Stimulated activated CD4-positive, alpha-beta T cell treated with anti-CD3 and anti-CD28 coated beads, Interleukin-2, amount 100 ng/mL, for 4 hours (primary cell): ENCODE results near the gene TMEM181.
"Not testable (repeated sequence)": the region's sequence is repeated elsewhere in the genome, so short reads cannot be mapped to it uniquely, and the experiment has no call there.

ENCODE experiments used
- DNase-seq: peaks from one replicate; pipeline ENCODE4 v3.0.0-alpha.2; 2020; ENCODE audit warnings: low read depth

The TMEM181 gene

DNA sequence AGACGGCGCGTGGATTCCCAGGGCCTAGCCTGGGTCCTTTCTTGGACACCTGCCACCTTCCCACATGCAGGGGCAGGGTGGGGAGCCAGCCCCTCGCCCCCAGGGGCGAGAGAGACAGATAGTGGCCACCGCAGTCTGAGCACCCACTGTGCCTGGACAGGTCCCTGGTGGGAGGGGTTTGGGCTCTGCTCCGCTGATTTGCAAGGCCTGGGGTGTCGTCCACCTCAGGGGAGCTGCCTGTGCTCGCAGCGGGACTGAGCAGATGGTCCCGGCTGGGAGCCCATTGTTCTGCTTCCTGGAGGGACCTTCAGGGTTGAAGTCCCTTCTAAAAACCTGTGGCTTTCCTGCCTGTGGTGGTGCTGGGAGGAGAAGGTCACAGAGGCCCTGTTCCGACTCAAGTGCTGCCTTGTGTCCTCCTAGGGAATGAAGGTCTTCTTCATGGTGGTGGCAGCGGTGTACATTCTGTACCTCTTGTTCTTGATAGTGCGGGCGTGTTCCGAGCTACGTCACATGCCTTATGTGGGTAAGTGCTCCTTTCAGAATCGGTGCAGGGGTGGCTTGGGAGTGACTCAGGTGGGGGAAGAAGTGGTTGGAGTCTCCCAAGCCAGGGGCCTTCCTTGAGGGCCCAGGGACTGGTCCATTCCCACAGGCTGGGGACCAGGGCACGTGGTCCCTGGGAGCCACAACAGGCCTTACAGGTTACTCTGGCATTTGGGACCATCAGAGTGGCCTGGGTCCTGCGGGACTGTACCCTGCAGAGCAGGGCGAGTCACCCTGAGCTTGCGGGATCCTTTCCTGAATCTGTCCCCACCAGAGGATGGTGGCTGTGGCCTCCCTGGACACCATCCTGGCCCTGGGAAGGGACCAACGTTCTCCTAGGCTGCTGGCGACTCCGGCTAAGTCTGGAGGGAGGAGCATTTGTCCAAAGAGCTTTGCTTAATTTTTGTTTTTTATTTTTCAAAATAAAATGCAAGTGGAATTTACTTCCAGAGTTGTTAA lies 65.1 kb downstream of the TMEM181 start:
- no peak for DNase-seq

DNA sequence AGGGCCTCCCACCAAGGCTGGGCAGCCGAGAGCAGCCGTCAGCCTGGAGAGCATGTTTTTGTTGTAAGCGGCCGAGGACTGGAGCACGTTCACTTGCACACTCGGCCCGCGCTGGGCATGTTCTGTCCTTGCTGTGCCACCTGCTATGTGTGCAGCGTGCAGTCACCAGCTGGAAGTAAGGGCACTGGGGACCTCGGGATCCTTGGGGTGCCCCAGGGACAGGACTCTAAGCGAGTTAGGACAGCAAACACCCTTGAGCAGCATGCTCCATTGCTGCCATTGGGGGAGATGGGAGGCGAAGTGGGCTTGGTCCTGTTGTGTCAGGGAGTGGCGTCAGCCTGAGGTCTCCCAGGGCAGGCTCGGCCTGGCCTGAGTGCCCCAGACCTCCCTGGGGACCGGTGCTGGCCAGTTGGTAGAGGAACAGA lies 66.0 kb downstream of the TMEM181 start:
- no peak for DNase-seq

DNA sequence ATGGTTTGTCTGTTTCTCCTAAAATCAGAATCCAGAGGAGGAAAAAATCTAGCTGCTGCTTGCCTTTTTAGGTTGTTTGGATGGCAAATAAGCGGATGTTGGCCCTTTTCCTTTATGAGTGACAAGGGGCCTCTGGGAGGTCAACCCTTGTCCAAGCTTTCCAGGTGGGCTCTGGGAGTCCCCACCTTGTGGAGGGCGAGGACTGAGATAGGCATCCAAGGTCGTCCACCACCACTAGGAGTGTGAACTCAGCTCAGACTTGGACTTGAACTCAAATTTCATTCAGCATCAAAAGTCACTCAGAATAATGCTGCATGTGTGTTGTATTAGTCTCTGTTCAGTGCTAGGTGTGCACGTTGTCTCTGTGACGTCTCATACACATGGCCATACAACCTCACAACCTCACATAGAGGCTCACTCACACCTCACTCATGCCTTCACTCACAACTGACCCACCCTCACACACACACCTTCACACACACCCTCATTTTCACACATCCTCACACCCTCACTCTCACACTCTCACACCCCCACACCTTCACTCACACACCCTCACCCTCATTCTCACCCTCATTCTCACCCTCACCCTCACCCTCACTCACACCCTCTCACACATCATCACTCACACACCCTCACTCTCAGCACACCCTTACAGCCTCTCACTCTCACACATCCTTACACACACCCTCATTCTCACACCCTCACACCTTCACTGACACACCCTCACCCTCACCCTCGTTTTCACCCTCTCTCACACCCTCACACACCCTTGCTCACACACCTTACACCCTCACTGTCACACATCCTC lies 66.7 kb downstream of the TMEM181 start:
- no peak for DNase-seq

DNA sequence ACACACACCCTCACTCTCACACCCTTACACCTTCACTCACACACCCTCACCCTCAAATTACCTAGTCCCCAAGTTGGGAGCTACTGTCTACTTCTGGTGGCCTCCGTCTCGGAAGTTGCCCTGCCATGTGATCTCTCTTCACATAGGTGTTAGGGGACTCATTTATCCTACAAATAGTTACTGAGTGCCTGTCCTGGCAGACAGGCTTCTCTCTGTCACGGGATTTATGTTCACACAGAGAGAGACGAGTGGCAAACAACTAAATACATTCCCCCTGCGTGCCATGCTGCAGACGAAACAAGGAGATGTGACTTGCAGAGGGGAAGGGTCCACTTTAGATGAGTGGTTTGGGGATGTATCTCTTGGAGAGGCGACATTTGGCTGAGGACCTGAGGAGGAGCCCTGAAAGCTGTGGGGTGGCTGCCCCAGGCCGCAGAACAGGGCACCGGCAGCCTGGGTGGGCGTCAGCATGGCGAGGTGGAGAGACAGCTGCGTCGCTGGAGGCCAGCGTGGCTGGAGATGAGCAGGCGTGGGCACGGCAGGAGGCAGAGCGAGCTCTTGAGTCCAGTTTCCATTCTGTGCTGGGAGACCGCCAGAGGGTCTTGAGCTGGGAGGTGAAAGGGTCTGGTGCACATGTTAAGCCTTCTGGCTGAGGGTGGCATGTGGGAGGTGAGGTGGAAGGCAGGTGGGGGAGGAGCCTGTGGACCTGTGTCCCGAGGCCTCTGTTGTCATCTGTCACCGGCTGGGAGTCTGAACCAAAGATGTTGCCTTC lies 67.5 kb downstream of the TMEM181 start:
- no peak for DNase-seq

DNA sequence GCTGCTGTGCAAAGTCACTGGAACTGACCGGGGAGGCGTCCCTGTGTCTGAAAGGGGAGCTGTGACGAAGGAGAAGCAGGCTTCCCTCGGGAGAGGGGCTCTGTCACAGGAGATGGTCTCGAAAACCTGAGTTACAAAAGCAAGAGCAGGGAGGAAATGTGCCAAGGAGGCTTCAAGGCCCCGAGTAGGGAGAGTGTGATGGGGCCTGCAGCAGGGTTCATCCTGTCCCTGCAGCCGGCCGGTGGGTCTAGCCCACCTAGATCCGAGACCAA lies 68.0 kb downstream of the TMEM181 start:
- DNase-seq: no peak

DNA sequence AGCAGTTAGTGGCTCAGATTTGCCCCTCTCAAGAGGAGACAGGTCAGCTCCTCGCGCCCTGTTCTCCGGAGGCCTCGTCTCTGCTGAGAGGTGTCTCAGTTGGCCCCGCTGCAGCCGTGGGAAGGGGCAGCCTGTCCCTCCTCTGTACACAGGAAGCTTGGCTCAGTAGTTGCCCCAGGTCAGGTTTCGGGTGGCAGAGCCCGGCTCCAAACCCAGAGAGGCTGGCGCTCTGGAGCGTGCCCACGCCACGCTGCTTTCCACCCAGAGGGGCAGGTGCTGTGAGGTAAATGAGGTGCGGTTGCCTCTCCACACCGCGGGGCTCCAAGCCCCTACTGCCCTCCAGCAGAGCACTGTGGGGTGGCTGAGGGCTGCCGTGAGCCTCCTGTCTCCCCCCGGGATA lies 68.7 kb downstream of the TMEM181 start:
- DNase-seq: no peak

DNA sequence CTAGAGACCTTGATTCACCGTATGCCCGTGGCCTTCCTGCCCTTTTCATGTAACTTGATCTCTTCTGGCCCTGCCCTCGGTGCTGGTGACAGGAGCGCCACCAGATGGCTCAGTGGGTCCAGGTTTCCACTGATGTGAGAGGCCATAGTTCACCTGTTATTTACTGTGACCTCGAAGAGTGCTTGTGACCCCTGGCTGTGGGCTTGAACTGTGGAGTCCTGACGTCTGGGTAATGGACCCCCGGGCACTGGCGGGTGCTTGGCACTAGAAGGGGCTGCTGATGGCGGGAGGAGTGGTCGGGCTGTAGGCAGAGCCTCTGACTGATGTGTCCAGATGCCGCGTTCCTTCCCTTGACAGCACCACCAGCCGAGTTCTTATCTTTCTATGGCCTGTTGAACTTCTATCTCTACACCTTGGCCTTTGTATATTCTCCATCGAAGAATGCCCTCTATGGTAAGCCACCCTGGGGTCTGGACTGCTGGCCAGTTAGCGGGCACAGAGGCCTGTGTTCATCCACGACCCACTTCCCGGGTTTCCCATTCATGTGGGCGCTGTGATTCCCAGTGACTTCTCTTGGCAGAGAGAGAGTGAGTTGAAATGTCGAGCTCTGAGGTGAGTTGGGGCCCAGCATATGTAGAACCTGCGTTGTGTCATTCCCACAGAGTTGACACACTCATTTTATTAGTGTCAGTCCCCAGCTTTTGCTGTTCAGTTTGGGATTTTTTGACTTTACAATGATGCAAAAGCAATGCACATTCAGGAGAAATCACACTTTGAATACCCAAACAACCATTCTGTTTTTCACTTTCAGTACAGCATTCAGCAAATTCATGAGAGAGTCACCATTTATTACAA lies 69.7 kb downstream of the TMEM181 start:
- no peak for DNase-seq

DNA sequence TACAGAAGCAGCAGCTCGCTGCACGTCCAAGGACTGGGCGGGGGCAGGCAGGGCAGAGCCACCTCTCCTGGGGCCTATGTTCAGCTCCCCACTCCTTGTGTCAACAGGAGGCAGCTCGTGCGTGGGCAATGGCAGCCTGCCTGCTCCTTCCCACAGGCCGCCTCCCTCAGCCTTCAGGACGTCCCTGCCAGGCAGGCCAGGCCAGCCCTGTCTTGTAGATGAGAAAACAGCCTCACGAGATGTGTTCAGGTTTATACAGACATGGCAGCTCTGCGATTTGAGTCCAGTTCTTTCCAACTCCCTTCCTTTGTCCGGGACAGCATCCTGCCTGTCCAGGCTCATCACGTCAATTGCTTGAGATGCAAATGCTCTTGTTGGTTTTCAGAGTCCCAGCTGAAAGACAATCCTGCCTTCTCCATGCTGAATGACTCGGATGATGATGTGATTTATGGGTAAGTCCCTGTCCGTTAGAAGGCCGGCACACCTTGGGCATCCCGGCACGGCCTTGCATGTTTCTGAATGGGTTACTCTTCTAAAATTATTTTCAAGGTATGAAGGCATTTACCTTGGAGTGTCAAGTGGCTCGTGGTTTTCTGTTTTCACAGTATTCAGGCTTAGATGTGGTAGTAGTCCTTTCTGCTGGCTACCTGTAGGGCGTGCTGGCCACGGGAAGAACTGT lies 71.2 kb downstream of the TMEM181 start:
- no peak for DNase-seq

DNA sequence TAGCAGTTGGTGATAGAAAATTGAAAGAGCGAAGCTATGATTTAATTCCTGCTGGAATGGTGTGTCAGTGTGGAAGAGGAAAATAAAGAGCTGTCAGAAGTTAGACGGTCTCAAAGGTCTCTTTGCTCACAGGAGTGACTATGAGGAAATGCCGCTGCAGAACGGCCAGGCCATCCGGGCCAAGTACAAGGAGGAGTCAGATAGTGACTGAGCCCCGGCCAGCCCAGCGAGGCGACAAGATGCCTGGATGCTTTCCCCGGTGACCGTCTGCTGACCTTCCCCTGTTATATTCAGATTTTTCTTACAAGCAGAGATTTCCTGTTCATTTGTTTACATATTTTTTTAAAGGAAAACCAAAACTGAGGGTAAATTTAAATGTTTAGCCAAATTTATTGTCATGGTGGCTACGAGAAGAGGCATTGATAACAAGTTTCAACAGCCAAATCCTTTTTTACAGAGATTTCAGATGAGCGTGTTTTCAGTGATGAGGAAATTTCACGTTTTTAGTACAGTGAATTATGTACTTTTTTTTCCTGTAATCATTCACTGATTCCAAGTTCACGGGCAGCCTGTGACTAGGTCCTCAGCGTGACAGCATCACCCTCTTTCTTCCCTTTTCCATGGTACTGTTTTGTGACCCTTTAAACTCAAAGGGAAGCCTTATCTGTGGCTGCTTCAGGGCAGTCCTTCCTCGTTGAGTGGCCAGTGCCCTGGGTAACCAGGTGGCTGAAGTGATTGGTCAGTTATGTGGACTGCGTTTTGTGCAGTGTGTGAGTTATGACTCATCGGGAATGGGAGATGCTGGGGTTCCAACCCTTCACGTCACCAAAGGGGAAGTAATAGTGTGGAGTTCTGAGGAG lies 72.0 kb downstream of the TMEM181 start:
- DNase-seq: no peak

DNA sequence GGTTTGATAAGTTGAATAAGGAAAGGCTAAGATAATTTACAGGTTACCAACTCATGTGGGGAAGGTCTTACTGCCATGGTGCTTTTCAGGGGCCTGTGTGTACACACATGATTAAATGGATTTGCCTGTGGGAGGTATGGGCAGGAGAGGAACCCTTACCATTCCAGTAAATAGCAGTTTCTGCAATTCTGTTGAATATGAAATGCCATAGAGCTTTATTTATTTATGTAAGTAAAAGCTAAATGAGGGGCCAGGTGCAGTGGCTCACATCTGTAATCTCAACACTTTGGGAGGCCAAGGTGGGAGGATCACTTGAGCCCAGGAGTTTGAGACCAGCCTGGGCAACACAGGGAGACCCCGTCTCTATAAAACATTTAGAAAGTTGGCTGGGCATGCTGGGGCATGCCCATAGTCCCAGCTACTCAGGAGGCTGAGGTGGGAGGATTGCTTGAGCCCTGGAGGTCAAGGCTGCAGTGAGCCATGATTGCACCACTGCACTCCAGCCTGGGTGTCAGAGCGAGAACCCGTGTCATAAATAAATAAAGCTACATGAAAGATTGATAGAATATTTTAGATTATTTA lies 72.7 kb downstream of the TMEM181 start:
- not testable (repeated sequence) for DNase-seq

DNA sequence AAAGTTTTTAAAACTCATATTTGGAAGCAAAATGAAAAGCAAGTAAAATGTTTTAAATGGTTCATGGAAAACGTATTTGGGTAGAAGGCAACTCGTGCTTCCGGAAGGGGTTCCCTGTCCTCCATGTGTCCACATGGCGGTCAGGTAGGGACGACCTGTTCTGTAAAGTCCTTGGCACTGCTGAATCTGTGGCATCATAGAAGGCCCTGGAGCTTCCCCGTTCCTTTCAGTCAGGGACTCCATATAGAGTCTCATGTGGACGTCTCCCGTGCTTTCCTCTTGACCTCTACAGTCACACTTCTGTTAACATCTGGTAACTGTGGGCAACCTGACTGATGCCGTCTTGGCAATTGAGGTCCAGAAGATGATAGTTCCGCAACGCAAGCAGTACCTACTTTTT lies 73.2 kb downstream of the TMEM181 start:
- no peak for DNase-seq

DNA sequence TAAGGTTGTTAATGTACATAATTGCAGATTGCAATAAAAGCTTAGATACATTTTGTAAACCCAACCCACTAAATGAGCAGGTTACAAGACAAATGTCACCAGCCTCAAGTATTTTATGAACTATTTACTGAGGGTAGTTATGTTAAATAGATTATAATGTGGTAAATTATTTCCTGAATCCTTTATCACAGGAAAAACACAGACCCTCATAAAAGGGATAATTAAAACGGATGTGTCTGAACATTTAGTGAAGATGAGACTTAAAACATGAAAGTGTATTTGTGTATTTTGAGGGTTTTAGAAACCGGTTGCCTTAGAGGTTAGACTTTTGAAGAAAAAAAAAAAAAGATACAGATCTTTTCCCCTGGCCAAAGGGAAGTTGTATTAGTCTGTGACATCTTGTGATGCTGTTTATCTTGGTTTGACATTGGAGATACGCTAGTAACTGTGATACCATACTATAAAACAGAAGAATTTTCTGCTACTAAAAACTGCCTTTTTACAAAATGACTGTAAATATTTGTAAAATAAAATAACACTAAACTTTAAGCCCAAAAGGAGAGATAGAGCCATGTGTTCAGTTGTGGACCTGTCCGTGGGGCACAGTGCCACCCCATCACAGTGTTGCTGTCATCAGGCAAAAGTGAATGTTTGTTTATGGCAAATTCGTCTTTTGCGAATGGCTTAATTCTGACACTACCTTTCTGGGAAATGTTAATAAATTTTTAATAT lies 75.0 kb downstream of the TMEM181 start:
- DNase-seq: no peak

DNA sequence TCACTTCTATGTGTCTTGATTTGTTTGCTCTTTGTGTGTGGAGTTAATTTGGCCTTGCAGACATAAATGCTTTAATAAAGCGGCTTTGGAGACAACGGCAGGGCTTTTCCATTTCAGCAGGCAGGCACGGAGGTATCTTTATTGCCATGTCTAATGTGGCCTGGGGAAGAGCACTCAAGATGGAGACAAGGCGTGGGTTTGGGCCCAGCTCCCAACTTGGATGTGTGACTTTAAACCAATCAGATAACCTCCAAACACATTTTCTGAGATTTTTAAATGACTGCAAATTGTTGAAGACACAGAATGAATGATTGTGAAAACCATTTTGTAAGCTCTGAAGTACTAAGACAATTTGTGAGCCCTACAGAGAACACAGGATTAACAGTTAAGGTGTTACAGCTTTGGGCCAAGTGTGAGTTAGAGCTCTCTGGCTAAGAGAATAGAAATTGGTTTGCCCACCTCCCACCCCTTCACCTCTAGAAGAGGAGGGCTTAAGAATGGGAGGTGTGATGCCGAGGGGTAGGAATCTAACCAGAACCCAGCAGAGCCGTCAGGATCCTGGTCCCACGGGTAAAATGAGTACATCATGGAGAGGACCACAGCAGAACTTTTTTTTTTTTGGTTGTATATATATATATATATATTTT lies 75.7 kb downstream of the TMEM181 start:
- DNase-seq: no peak

DNA sequence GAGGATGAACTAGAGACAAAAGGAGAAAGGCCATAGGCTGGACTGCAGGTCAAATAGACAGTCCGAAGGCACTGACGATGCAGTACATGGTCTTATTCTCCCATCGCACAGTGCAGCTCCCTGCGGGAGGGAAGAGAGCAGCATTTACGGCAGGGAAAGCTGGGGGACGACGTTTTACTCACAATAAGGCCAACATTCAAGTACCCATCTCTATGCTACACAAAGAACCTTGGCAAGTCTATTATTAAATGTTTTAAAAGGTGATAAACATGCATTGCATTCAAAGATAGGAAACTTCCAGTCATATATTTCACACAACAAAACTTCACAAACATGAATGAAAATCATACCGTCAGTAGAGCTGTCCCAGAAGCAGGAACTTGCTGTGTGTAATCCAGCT lies 76.9 kb downstream of the TMEM181 start:
- DNase-seq: no peak

DNA sequence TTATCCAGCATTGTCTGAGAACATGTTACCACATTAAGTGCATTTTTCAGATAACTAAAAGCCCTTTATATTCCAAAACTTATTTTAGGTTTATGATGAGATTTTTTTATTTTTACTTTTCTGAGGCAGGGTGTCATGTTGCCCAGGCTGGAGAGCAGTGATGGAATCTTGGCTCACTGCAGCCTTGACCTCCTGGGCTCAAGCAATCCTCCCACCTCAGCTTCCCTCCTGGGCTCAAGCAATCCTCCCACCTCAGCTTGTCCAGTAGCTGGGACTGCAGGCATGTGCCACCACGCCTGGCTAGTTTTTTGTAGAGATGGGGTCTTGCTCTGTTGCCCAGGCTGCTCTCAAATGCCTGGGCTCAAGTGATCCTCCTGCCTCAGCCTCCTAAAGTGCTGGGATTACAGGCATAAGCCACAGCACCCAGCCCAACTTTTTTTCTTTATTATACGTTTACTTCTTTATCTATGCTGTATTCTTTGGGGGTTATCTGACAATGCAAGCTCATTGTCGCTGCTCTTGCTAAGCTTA lies 78.5 kb downstream of the TMEM181 start:
- DNase-seq: no peak

DNA sequence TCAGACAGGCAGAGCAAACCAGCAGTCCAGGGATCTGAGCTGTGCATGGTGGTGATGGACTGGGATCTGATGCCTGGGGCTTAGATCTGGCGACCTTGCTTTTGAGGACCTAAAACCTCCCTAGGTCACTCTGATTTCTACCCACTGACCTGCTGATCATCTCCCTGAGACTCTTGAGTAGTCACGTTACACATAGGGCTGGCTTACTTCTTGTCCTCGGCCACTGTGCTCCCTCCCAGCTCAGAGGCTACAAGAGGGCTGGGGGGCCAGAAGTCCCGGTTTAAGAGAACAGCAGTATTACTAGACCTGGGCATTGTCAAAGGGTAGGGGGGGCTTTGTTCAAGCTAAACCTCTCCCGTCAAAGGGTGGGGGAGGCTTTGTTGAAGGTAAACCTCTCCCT lies 79.2 kb downstream of the TMEM181 start:
- no peak for DNase-seq

DNA sequence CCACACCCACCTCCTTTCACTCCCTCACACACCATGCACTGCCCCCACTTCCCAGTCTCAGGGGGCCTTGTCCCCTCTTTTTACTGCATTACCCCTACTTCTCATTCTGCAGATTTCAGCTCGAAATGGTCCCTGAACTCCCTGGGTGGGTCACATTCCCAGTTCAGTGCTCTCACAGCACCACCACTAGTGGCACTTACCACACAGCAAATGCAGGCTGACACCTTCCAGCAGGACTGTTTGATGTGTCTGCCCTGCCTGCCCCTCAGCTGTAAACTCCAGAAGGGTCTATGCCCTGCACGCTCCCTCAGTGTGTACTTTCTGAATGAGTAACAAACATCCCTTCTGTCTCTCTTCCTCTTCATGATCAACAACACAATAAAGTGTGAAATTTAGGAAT lies 80.6 kb downstream of the TMEM181 start:
- no peak for DNase-seq

DNA sequence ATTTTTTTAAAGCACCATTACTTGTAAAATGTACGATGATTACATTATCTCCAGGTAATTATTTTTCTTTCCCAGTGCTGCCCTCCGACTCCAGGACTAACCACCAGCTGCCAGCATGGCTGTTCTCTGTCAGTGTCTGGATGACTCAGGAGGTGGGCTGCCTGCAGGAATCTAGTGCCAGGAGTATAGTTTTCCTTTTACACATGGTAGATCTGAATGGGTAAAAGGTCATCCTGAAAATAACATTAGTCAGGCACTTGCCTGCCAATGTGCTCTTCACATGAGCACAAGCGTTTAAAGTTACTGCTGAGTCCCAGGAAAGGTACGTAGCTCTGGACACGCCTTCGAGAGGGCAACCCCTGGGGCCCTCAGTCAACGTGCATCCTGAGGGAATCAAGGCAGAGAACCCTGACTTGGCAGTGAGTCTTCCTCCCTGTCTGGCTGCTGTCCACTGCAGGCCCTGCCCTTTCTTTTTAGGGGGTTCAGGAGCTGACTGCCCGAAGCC lies 82.3 kb downstream of the TMEM181 start:
- no peak for DNase-seq
